Testis (tissue), 3 donors: ENCODE results near the gene LRP8. TPM values are rescaled to one million over a fixed set of nuclear protein-coding genes. Genes with fewer than 3 reads are reported as not detected.

Source experiments
- DNase-seq: peaks from one replicate; pipeline ENCODE4 v3.0.0-alpha.2; 2019
- H3K27ac ChIP-seq, 2 donors: fragments of 200-600 bp; sonication (generic); one replicate each; pipeline ENCODE4 v1.5.1; 2019
- H3K27me3 ChIP-seq: fragments of 200-600 bp; sonication (generic); one replicate; pipeline ENCODE4 v1.5.1; 2019
- H3K36me3 ChIP-seq: fragments of 200-600 bp; sonication (generic); one replicate; pipeline ENCODE4 v1.5.1; 2017; ENCODE audit warnings: low read depth; ENCODE audit errors: missing control alignments
- H3K4me1 ChIP-seq: fragments of 200-600 bp; sonication (generic); one replicate; pipeline ENCODE4 v1.5.1; 2019
- H3K4me3 ChIP-seq, 2 donors: fragments of 200-600 bp; sonication (generic); one replicate each; pipeline ENCODE4 v1.5.1; 2017 to 2019
- H3K9me3 ChIP-seq: fragments of 200-600 bp; sonication (generic); one replicate; pipeline ENCODE4 v1.5.1; 2017
- POLR2A ChIP-seq: fragments of 450-650 bp; IDR thresholded peaks from one replicate; pipeline ENCODE4 v1.6.1; 2017; ENCODE audit warnings: antibody characterized with exemption, mild to moderate bottlenecking, moderate library complexity
- WGBS, 2 donors: methylation state at CpG; one replicate each; pipeline ENCODE4 v1.1.5; 2018; 5-methylcytosine and 5-hydroxymethylcytosine counted together
- intact Hi-C: fragments of 100-400 bp; cut with DNase I; formaldehyde crosslinking; loops from one replicate; pipeline ENCODE4 v1.15.1; 2023; ENCODE audit warnings: low total_unique reads
- polyA plus RNA-seq: library from polyadenylated mRNA; stranded (reverse); fragments of 350-450 nt; fragmentation: Illumina TruSeq; extraction: RNeasy Lipid Tissue Mini Kit (QIAGEN cat#74804); gene quantifications from one replicate; pipeline ENCODE4 v1.2.3, GENCODE V29; 2014; ENCODE audit warnings: low read depth, low replicate concordance; ENCODE audit not compliant: insufficient read depth
- total RNA-seq, 2 donors: library from RNA; depleted of rRNA; stranded (reverse); fragments of >200 nt; gene quantifications; one replicate each; pipeline ENCODE4 v1.2.3, GENCODE V29; 2016
- TF ChIP-seq, protein P1 (sequence below), 3 experiments: fragments of 450-650 bp in 2 of 3; fragments of 200-600 bp in 1 of 3; sonication (generic) in 1 of 3; IDR thresholded peaks; one replicate each; pipeline ENCODE4 v1.5.1; 2016 to 2019; ENCODE audit warnings: antibody characterized with exemption in 3 of 3, mild to moderate bottlenecking in 2 of 3, moderate library complexity in 1 of 3

LRP8 gene
- total and polyA plus RNA-seq, 3 donors from 2014 or later = 64.3 to 253 (median 223) TPM

DNA sequence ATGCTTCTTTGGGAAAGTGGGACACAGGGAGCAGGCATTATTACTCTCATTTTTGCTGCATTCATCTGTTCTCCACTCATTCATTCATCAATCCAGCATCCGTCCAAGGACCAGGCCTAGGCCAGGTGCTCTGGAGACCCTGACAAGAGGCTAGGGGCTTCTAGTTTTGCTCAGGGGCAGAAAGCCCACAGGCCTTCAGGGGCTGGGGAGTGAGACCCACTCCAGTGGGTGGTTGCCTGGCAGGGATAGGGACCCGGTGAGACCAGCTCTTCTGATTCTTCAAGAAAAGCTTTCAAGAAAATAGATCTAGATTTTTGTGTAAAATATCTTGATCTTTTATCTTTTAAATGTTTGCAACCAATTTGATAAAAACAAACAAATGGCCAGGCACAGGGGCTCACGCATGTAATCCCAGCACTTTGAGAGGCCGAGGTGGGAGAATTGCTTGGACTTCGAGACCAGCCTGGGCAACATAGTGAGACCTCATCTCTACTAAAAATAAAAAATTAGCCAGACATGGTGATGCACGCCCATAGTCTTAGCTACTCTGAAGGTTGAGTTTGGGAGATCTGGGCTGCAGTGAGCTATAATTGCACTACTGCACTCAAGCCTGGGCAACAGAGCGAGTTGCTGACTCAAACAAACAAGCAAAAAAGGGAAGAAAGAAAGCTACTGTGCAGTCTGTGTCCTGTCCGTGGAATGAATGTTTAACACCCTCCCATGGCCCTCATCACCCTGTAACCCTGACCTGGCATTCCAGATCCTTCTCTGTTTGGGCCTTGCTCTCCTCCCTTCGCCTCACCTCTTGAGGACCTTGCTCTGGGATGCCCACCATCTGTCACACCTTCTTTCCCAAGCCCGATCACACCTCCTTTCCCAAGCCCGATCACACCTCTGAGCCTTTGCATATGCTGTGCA lies 17.3 kb upstream of the LRP8 start:
- no peak for TF ChIP-seq POLR2A
- TF ChIP-seq, protein P1, sequence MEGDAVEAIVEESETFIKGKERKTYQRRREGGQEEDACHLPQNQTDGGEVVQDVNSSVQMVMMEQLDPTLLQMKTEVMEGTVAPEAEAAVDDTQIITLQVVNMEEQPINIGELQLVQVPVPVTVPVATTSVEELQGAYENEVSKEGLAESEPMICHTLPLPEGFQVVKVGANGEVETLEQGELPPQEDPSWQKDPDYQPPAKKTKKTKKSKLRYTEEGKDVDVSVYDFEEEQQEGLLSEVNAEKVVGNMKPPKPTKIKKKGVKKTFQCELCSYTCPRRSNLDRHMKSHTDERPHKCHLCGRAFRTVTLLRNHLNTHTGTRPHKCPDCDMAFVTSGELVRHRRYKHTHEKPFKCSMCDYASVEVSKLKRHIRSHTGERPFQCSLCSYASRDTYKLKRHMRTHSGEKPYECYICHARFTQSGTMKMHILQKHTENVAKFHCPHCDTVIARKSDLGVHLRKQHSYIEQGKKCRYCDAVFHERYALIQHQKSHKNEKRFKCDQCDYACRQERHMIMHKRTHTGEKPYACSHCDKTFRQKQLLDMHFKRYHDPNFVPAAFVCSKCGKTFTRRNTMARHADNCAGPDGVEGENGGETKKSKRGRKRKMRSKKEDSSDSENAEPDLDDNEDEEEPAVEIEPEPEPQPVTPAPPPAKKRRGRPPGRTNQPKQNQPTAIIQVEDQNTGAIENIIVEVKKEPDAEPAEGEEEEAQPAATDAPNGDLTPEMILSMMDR (IDR thresholded peaks at IDR 0.05) = no peak
- DNase-seq = no peak
- H3K27me3 ChIP-seq = no peaks in the 10 kb centered on the region
- WGBS, 2 donors = 92 to 93% methylated on average over 11 of the region's 11 CpGs
- H3K36me3 ChIP-seq = no peaks in the 10 kb centered on the region
- no peaks in the 10 kb centered on the region for H3K9me3 ChIP-seq
- intact Hi-C loops = no loop called here
- no peak overlapping the region for H3K4me3 ChIP-seq
- H3K4me1 ChIP-seq = no peaks in the 10 kb centered on the region
- H3K27ac ChIP-seq = no peak overlapping the region

DNA sequence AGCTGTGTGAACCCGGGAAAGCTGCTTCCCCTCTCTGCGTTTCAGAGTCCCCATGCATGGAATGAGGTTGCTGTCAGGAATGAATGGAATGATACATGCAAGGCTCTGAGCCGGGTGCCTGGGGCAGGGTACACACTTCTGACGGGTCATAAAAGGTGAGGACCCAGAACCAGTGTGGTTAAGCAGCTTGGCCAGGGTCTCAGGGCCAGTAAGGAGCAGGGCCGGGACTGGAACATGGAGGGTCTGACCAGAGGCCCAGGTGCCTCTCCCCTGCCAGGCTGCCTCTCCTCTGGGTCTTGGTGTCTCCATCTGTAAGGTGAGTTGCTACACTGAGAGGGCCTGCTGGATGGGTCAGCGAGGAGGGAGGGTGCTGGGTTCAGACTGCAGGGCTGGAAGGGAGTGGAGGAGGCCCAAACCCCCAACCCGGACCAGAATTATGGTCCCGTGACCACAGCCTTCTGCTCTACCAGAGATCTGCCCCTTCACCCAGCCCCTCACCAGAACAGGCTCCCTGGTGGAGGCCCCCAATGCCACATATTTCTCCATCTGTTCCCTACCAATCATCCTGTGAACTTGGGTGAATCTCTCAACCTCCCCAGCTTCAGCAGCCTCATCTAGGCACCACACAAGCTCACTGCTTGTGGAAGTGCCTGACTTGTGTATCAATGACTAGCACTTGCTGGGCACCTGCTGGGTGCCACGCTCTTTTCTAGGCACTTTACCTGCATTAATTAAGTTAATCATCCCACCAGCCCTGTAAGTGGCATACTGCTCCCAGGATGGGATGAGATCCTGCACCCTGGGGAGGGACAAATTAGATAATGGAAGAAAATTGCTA lies 16.2 kb upstream of the LRP8 start:
- Histone ChIP-seq H3K9me3 (no peaks in the 10 kb centered on the region), H3K27me3 (no peaks in the 10 kb centered on the region), H3K4me3 (no peak overlapping the region), H3K36me3 (no peaks in the 10 kb centered on the region), H3K4me1 (no peaks in the 10 kb centered on the region), H3K27ac (no peak overlapping the region)
- TF ChIP-seq POLR2A = no peak
- TF ChIP-seq, protein P1 (IDR thresholded peaks at IDR 0.05) = no peak
- intact Hi-C loops = no loop called here
- 84 to 87% methylated on average over 7 to 9 of the region's 9 CpGs for WGBS, 2 donors
- DNase-seq = no peak

DNA sequence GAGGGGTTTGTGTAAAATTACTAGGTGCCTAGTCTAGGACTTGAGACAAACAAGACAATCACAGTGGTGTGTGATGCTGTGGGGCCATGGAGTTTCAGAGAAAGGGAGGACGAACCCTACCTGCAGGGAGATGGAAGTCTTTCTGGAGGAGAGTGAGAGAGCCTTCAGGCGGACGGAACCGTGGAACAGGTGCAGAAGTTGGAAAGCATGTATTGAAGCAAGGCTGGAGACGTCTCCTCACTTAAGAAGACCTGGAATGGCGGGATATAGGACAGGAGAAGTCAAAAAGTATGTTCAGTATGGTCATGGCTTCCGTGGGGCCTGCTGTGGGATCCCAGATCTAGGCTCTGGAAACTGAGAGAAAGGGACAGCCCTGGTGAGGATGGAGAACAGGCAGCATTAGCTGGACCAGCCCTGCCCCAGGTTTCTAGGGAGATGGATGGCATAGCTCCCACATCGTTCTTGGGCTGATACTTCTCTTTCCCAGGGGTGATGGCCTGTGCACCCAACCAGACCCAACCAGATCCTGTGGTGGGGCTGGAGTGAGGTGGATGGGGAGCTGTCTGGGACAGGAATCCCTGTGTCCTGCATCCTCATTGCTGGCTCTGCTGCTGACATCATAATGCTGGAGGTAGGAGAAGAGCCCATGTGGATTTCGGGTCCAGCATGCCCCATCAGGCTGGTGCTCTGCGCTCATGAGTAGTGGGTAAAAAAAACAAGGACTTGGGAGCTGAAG lies 15.0 kb upstream of the LRP8 start:
- H3K4me3 ChIP-seq = no peak overlapping the region
- H3K27me3 ChIP-seq = no peaks in the 10 kb centered on the region
- H3K4me1 ChIP-seq = no peaks in the 10 kb centered on the region
- no peak for TF ChIP-seq POLR2A
- TF ChIP-seq, protein P1 (IDR thresholded peaks at IDR 0.05) = no peak
- intact Hi-C loops = no loop called here
- 88 to 92% methylated on average over 10 of the region's 10 CpGs for WGBS, 2 donors
- no peak for DNase-seq
- no peaks in the 10 kb centered on the region for H3K36me3 ChIP-seq
- H3K9me3 ChIP-seq = no peaks in the 10 kb centered on the region
- no peak overlapping the region for H3K27ac ChIP-seq

DNA sequence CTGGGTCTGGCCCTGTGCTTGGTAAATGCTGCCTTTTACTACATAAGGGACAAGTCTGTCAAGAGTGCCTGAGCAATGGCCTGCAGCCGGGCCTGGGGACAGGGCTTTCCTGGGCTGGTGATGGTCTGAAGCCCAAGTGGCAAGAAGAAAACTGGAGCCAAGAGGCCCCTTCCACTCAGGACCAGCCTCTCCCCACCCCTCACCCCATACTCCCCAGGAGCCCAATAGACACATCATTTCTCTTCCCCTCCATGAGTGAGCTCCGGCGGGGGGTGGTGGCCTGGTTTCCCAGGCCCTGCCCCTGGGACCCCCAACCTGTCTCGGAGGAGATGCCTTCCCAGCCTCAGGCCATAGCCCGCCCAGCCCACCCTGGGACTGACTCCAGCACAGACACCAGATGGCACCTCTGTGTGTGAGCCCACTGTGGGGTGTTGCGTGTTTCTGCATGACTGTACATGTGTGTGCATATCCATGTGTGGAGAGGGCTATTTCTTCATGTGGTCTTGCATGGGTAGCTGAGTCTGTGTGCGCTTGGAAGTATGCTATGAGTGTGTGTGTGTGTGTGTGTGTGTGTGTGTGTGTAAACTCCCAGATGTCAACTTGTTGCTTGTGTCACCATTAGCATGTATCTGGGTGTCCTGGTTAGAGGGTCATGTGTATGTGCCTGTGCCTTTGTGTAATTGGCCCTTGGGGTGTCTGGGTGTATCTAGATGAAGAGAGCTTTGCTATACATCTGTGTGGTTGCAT lies 14.3 kb upstream of the LRP8 start:
- TF ChIP-seq POLR2A = no peak
- TF ChIP-seq, protein P1 (IDR thresholded peaks at IDR 0.05) = no peak
- Histone ChIP-seq H3K4me3 (no peak overlapping the region), H3K27ac (no peak overlapping the region), H3K27me3 (no peaks in the 10 kb centered on the region), H3K36me3 (no peaks in the 10 kb centered on the region), H3K9me3 (no peaks in the 10 kb centered on the region), H3K4me1 (no peaks in the 10 kb centered on the region)
- intact Hi-C loops = no loop called here
- WGBS, 2 donors = 50 to 91% methylated on average over 2 to 5 of the region's 7 CpGs
- DNase-seq = no peak
